ENCODE results near the gene NUDCD3. TPM values are rescaled to one million over a fixed set of nuclear protein-coding genes. Genes with fewer than 3 reads are reported as not detected.

Gene NUDCD3
- total RNA-seq, 1 donor from 2014 or later = 43.5 TPM

DNA sequence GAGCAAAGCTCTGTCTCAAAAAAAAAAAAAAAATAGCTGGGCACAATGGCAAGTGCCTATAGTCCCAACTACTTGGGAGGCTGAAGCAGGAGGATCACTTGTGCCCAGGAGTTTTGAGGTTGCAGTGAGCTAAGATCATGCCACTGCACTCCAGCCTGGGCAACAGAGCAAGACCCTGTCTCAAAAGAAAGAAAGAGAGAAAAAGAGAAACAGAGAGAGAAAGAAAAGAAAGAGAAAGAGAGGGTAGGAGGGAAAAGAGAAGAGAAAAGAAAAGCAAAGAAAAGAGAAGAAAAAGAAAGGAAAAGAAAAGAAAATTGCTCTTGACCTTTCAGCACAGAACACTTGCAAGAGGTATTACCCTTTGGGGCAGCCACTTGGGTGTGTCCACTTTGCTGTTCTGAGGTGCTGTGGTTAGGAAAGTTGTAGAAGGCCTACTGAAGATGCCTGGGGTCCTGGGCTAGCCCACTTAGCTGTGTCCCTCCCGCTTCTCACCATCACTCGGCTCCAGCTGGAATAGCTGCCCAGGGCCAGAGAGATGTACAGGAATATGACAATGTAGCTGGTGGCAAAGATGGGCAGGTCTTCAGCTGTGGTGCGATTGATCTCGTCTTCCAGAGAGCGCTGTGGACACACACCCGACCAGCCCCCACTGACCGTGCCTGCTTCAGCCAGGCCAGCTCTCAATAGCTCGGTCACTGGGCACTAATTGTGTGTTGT, 45.0 kb upstream of the NUDCD3 start:
- TF ChIP-seq CTCF (conservative IDR thresholded peaks at IDR 0.05; ENCODE audit: low read depth, low read length) = no peak
- no peak overlapping the region for H3K4me3 ChIP-seq (ENCODE audit: low read depth, low read length)
- DNase-seq (ENCODE audit: low read depth) = no peak

DNA sequence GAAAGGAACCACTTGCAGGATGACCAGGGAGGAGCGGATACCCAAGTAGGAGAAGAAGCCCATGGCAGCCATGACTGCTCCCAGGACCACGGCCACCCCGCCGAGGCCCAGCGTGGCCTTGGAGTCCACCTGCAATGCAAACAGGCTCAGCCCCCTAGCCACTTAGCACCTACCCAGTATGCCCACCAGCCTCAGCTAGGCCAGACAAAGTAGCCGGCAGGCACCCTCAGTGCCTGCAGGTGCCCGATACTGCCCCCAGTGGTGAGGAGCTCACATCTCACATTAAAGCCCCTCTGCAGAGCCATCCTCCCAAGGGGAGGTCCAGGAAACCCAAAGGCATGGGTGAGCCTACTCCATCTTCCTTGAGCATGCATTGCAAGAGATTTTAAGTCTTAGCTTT, 44.0 kb upstream of the NUDCD3 start:
- peak; percentile 67 for TF ChIP-seq CTCF (conservative IDR thresholded peaks at IDR 0.05; ENCODE audit: low read depth, low read length)
- no peak for DNase-seq (ENCODE audit: low read depth)
- no peak overlapping the region for H3K4me3 ChIP-seq (ENCODE audit: low read depth, low read length)

GRCh38 chr7:44534087-44534486, 43.6 kb upstream of the NUDCD3 start:
- no peak for DNase-seq (ENCODE audit: low read depth)
- H3K4me3 ChIP-seq (ENCODE audit: low read depth, low read length) = no peak overlapping the region
- no peak for TF ChIP-seq CTCF (conservative IDR thresholded peaks at IDR 0.05; ENCODE audit: low read depth, low read length)

GRCh38 chr7:44533301-44534055, 43.0 kb upstream of the NUDCD3 start:
- H3K4me3 ChIP-seq (ENCODE audit: low read depth, low read length) = no peak overlapping the region
- TF ChIP-seq CTCF (conservative IDR thresholded peaks at IDR 0.05; ENCODE audit: low read depth, low read length) = no peak
- DNase-seq (ENCODE audit: low read depth) = no peak

GRCh38 chr7:44531421-44532380, 41.2 kb upstream of the NUDCD3 start:
- no peak for DNase-seq (ENCODE audit: low read depth)
- no peak overlapping the region for H3K4me3 ChIP-seq (ENCODE audit: low read depth, low read length)
- no peak for TF ChIP-seq CTCF (conservative IDR thresholded peaks at IDR 0.05; ENCODE audit: low read depth, low read length)

DNA sequence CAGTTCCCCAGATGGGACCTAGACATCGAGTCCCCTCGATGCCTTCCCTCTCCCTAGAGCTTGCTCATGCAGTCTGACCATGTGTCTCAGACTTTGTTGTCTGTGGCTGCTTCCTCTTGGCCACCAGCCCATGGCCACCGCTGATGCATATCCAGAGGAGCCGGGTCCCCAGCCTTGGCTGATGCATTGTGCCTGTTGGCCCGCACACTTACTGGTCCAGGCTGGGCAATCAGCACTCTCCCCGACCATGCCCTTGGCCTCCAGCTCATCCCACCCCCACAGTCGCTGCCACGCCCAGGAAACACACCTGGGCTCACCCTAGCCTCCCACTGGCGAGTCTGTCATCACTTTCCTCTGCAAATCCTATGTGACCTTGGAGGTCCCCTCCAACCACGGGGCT, 40.5 kb upstream of the NUDCD3 start:
- no peak for TF ChIP-seq CTCF (conservative IDR thresholded peaks at IDR 0.05; ENCODE audit: low read depth, low read length)
- no peak overlapping the region for H3K4me3 ChIP-seq (ENCODE audit: low read depth, low read length)
- no peak for DNase-seq (ENCODE audit: low read depth)
